ENCODE measurements around the gene PFKFB2.

PFKFB2 gene

DNA sequence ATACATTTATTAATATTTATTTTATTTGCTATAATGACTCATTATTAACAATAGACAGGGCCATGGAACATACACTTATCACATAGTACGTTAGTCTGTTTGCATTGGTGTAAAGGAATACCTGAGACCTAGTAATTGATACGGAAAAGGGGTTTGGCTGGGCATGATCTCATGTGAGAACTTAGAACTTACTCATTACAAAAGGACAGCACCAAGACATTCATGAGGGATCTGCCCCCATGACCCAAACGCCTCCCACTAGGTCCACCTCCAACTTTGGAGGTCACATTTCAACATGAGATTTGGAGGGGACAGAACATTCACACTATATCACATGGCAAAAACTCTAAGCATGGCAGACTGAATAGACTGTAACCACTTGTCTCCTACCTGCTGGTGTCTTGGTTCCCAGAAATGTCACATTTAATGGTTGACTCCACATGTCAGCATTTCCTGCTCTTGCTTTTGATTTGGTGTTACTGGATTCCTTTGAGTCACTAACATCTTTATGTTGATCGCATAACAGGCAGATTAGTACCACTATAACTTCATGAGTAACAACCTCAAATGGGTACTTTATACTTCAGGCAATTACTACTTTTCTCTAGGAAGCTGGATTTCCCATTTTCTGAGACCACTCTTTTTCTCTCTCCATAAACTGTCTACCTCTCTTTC lies 17.1 kb upstream of the PFKFB2 start:
- TF ChIP-seq NFIC (IDR thresholded peaks at IDR 0.05) (no peak), RAD21 (IDR thresholded peaks at IDR 0.05; ENCODE audit: low read depth) (no peak), CREB1 (IDR thresholded peaks at IDR 0.05; ENCODE audit: low read depth) (no peak)

- TF ChIP-seq NFIC (IDR thresholded peaks at IDR 0.05) (no peak), RAD21 (IDR thresholded peaks at IDR 0.05; ENCODE audit: low read depth) (no peak), REST (IDR thresholded peaks at IDR 0.05; ENCODE audit: low read depth) (no peak), EP300 (IDR thresholded peaks at IDR 0.05; ENCODE audit: borderline replicate concordance) (no peak), TAF1 (IDR thresholded peaks at IDR 0.05; ENCODE audit: low read depth) (no peak), ZBTB7A (IDR thresholded peaks at IDR 0.05; ENCODE audit: low read depth) (no peak), TEAD4 (IDR thresholded peaks at IDR 0.05) (no peak), TCF12 (IDR thresholded peaks at IDR 0.05; ENCODE audit: low read depth) (no peak)
- TF ChIP-seq, protein P1, sequence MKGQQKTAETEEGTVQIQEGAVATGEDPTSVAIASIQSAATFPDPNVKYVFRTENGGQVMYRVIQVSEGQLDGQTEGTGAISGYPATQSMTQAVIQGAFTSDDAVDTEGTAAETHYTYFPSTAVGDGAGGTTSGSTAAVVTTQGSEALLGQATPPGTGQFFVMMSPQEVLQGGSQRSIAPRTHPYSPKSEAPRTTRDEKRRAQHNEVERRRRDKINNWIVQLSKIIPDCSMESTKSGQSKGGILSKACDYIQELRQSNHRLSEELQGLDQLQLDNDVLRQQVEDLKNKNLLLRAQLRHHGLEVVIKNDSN (IDR thresholded peaks at IDR 0.05) = no peak
These were observed 16.2 kb upstream of the PFKFB2 start for GRCh38 chr1:207036865-207037264.

- TF ChIP-seq TCF12 (IDR thresholded peaks at IDR 0.05; ENCODE audit: low read depth) = no peak
- no peak for TF ChIP-seq CREB1 (IDR thresholded peaks at IDR 0.05; ENCODE audit: low read depth)
- TF ChIP-seq FOXM1 (IDR thresholded peaks at IDR 0.05; ENCODE audit: borderline replicate concordance, low read depth) = no peak
- no peak for TF ChIP-seq TEAD4 (IDR thresholded peaks at IDR 0.05)
- no peak for TF ChIP-seq REST (IDR thresholded peaks at IDR 0.05; ENCODE audit: low read depth)
- no peak for TF ChIP-seq NFIC (IDR thresholded peaks at IDR 0.05)
- TF ChIP-seq EGR1 (IDR thresholded peaks at IDR 0.05) = no peak
- TF ChIP-seq MAX (IDR thresholded peaks at IDR 0.05) = no peak
- TF ChIP-seq TAF1 (IDR thresholded peaks at IDR 0.05; ENCODE audit: low read depth) = no peak
- TF ChIP-seq YY1 (IDR thresholded peaks at IDR 0.05; ENCODE audit: low read depth) = no peak
- TF ChIP-seq, protein P1 (IDR thresholded peaks at IDR 0.05) = no peak
These were observed 13.5 kb upstream of the PFKFB2 start for GRCh38 chr1:207039380-207040180.

- no peak for TF ChIP-seq CEBPB (IDR thresholded peaks at IDR 0.05)
- TF ChIP-seq MAX (IDR thresholded peaks at IDR 0.05) = no peak
- no peak for TF ChIP-seq EGR1 (IDR thresholded peaks at IDR 0.05)
- TF ChIP-seq CREB1 (IDR thresholded peaks at IDR 0.05; ENCODE audit: low read depth) = no peak
- TF ChIP-seq NFIC (IDR thresholded peaks at IDR 0.05) = no peak
- TF ChIP-seq EP300 (IDR thresholded peaks at IDR 0.05; ENCODE audit: borderline replicate concordance) = no peak
- no peak for TF ChIP-seq ZBTB7A (IDR thresholded peaks at IDR 0.05; ENCODE audit: low read depth)
- no peak for TF ChIP-seq TEAD4 (IDR thresholded peaks at IDR 0.05)
- no peak for TF ChIP-seq RAD21 (IDR thresholded peaks at IDR 0.05; ENCODE audit: low read depth)
- TF ChIP-seq FOXM1 (IDR thresholded peaks at IDR 0.05; ENCODE audit: borderline replicate concordance, low read depth) = no peak
- TF ChIP-seq TCF12 (IDR thresholded peaks at IDR 0.05; ENCODE audit: low read depth) = no peak
- TF ChIP-seq, protein P1 (IDR thresholded peaks at IDR 0.05) = no peak
- no peak for TF ChIP-seq TAF1 (IDR thresholded peaks at IDR 0.05; ENCODE audit: low read depth)
These were observed 12.9 kb upstream of the PFKFB2 start for GRCh38 chr1:207040181-207040533.

GRCh38 chr1:207045453-207045852 lies 7.6 kb upstream of the PFKFB2 start:
- TF ChIP-seq TCF12 (IDR thresholded peaks at IDR 0.05; ENCODE audit: low read depth) = no peak
- no peak for TF ChIP-seq TAF1 (IDR thresholded peaks at IDR 0.05; ENCODE audit: low read depth)
- no peak for TF ChIP-seq CEBPB (IDR thresholded peaks at IDR 0.05)
- TF ChIP-seq EP300 (IDR thresholded peaks at IDR 0.05; ENCODE audit: borderline replicate concordance) = no peak
- no peak for TF ChIP-seq ZBTB7A (IDR thresholded peaks at IDR 0.05; ENCODE audit: low read depth)
- TF ChIP-seq FOXM1 (IDR thresholded peaks at IDR 0.05; ENCODE audit: borderline replicate concordance, low read depth) = no peak
- no peak for TF ChIP-seq EGR1 (IDR thresholded peaks at IDR 0.05)
- no peak for TF ChIP-seq REST (IDR thresholded peaks at IDR 0.05; ENCODE audit: low read depth)
